Keratinocyte (primary cell): ENCODE results near the gene ZHX3. TPM values are rescaled to one million over a fixed set of nuclear protein-coding genes. Genes with fewer than 3 reads are reported as not detected.

ENCODE experiments used
- DNase-seq: peaks from one replicate; pipeline ENCODE4 v3.0.0-alpha.2; 2011; ENCODE audit warnings: low read depth, missing footprints, low spot score
- FAIRE-seq: peaks from 2 replicates; lab custom pipeline; 2011; peaks lifted over from hg19 to GRCh38; lab: Jason Lieb, UNC
- H2AFZ ChIP-seq: 2 replicates; pipeline ENCODE4 v1.6.0; 2012; ENCODE audit warnings: low read length, control low read depth, inconsistent platforms; ENCODE audit not compliant: control insufficient read depth
- H3K27ac ChIP-seq: 2 replicates; pipeline ENCODE4 v1.5.1; 2011; ENCODE audit warnings: low read length; ENCODE audit not compliant: control insufficient read depth, insufficient read depth
- H3K27me3 ChIP-seq: 3 replicates; pipeline ENCODE4 v1.6.0; 2011; ENCODE audit warnings: low read length; ENCODE audit not compliant: control insufficient read depth, insufficient read depth; ENCODE audit errors: extremely low read depth
- H3K36me3 ChIP-seq, 2 experiments: 2 replicates in 1 of 2; 3 replicates in 1 of 2; pipeline ENCODE4 v1.5.1; 2011; ENCODE audit warnings: low read length in 2 of 2, mild to moderate bottlenecking in 1 of 2; ENCODE audit not compliant: control insufficient read depth in 2 of 2, insufficient read depth in 2 of 2; ENCODE audit errors: extremely low read depth in 1 of 2
- H3K4me1 ChIP-seq: 3 replicates; pipeline ENCODE4 v1.5.1; 2011; ENCODE audit warnings: low read length; ENCODE audit not compliant: control insufficient read depth, insufficient read depth; ENCODE audit errors: extremely low read depth
- H3K4me2 ChIP-seq: 3 replicates; pipeline ENCODE4 v1.6.0; 2011; ENCODE audit warnings: low read depth, low read length; ENCODE audit not compliant: control insufficient read depth, insufficient read depth; ENCODE audit errors: extremely low read depth
- H3K4me3 ChIP-seq, 3 experiments: fragments of 200-600 bp in 1 of 3; sonication (generic) in 1 of 3; 2 replicates in 2 of 3; 3 replicates in 1 of 3; pipeline ENCODE4 v1.5.1; 2011 to 2016; ENCODE audit warnings: low read length in 3 of 3, mild to moderate bottlenecking in 3 of 3, control low read depth in 2 of 3, inconsistent platforms in 1 of 3, low read depth in 1 of 3, mixed read lengths in 1 of 3, mixed run types in 1 of 3, moderate library complexity in 1 of 3; ENCODE audit not compliant: control insufficient read depth in 2 of 3, insufficient read depth in 2 of 3; ENCODE audit errors: extremely low read depth in 1 of 3
- H3K79me2 ChIP-seq: 2 replicates; pipeline ENCODE4 v1.6.0; 2012; ENCODE audit warnings: low read length; ENCODE audit not compliant: control insufficient read depth, insufficient read depth
- H3K9ac ChIP-seq: 3 replicates; pipeline ENCODE4 v1.6.0; 2011; ENCODE audit warnings: low read length; ENCODE audit not compliant: control insufficient read depth, insufficient read depth; ENCODE audit errors: extremely low read depth
- H3K9me1 ChIP-seq: 3 replicates; pipeline ENCODE4 v1.6.0; 2011; ENCODE audit warnings: low read length; ENCODE audit not compliant: control insufficient read depth, insufficient read depth; ENCODE audit errors: extremely low read depth
- H3K9me3 ChIP-seq: 2 replicates; pipeline ENCODE4 v1.5.1; 2012; ENCODE audit warnings: low read depth, low read length; ENCODE audit not compliant: control insufficient read depth
- H4K20me1 ChIP-seq: 3 replicates; pipeline ENCODE4 v1.6.0; 2011; ENCODE audit warnings: low read length; ENCODE audit not compliant: control insufficient read depth, insufficient read depth; ENCODE audit errors: extremely low read depth
- CTCF ChIP-seq, 3 experiments: IDR thresholded peaks in 1 of 3; conservative IDR thresholded peaks in 1 of 3; optimal IDR thresholded peaks in 1 of 3; 2 replicates in 2 of 3; 3 replicates in 1 of 3; pipeline versions ENCODE3 to v1.5.1; 2011; ENCODE audit warnings: low read length in 3 of 3, mild to moderate bottlenecking in 3 of 3, moderate library complexity in 2 of 3, control low read depth in 1 of 3, inconsistent platforms in 1 of 3; ENCODE audit not compliant: insufficient read depth in 2 of 3; ENCODE audit errors: extremely low read depth in 1 of 3
- EZH2 ChIP-seq: IDR thresholded peaks from one replicate; pipeline ENCODE4 v1.6.1; 2012; ENCODE audit warnings: inconsistent platforms, mild to moderate bottlenecking, low read length, moderate library complexity
- dilution Hi-C: fragments of 300-500 bp; cut with MboI; formaldehyde crosslinking; loops from one replicate; pipeline ENCODE4 v1.7.0; 2020; ENCODE audit warnings: low sequenced_read_pairs; ENCODE audit not compliant: extremely low pct_ligation_motif_present
- polyA plus RNA-seq, 5 experiments: library from polyadenylated mRNA; depleted of rRNA in 3 of 5; stranded (reverse) in 3 of 5; stranded (forward) in 1 of 5; unstranded in 1 of 5; fragments of >200 nt; gene quantifications; 1 replicate in 1 of 5; 2 replicates in 3 of 5; 3 replicates in 1 of 5; pipeline versions ENCODE4 v1.2.1 to v1.2.3, GENCODE V29; 2011 to 2012; ENCODE audit warnings: missing spikeins in 2 of 5, low read depth in 1 of 5, low replicate concordance in 1 of 5

The ZHX3 gene
- polyA plus RNA-seq, 1 donor (not counting 4 experiments of a cell fraction or from before 2014, with no cell fraction given): 16.5 TPM

- no peak overlapping the region for H3K4me2 ChIP-seq
- DNase-seq: no peak
- no peaks in the 10 kb centered on the region for H3K9me3 ChIP-seq
- no peaks in the 10 kb centered on the region for H3K79me2 ChIP-seq
- H3K9ac ChIP-seq: no peak overlapping the region
- dilution Hi-C loops: no loop called here
- no peaks in the 10 kb centered on the region for H3K9me1 ChIP-seq
- H3K4me3 ChIP-seq: no peak overlapping the region
- H2AFZ ChIP-seq: no peak overlapping the region
- H3K27me3 ChIP-seq: no peaks in the 10 kb centered on the region
- no peaks in the 10 kb centered on the region for H3K36me3 ChIP-seq
- H3K27ac ChIP-seq: no peak overlapping the region
- TF ChIP-seq CTCF (optimal IDR thresholded peaks at IDR 0.05 in 1 of 3, IDR thresholded peaks at IDR 0.05 in 1 of 3, conservative IDR thresholded peaks at IDR 0.05 in 1 of 3; ENCODE audit: extremely low read depth in 1 of 3, insufficient read depth in 2 of 3, low read length in 3 of 3): no peak
- TF ChIP-seq EZH2: no peak
- no peak for FAIRE-seq
- H3K4me1 ChIP-seq: no peaks in the 10 kb centered on the region
- H4K20me1 ChIP-seq: no peaks in the 10 kb centered on the region
These were observed 125.7 kb downstream of the ZHX3 start for GRCh38 chr20:41191562-41192500.

GRCh38 chr20:41187668-41188067, 129.9 kb downstream of the ZHX3 start:
- H3K4me3 ChIP-seq: no peak overlapping the region
- dilution Hi-C loops: no loop called here
- no peak overlapping the region for H3K9ac ChIP-seq
- DNase-seq (no peak), FAIRE-seq (no peak)
- no peak overlapping the region for H3K4me2 ChIP-seq
- no peaks in the 10 kb centered on the region for H3K9me1 ChIP-seq
- TF ChIP-seq EZH2 (no peak), CTCF (optimal IDR thresholded peaks at IDR 0.05 in 1 of 3, IDR thresholded peaks at IDR 0.05 in 1 of 3, conservative IDR thresholded peaks at IDR 0.05 in 1 of 3; ENCODE audit: extremely low read depth in 1 of 3, insufficient read depth in 2 of 3, low read length in 3 of 3) (no peak)
- no peaks in the 10 kb centered on the region for H3K27me3 ChIP-seq
- no peak overlapping the region for H2AFZ ChIP-seq
- peaks cover 3% of the 10 kb centered on the region for H3K4me1 ChIP-seq
- no peaks in the 10 kb centered on the region for H3K9me3 ChIP-seq
- no peaks in the 10 kb centered on the region for H4K20me1 ChIP-seq
- H3K27ac ChIP-seq: no peak overlapping the region
- H3K36me3 ChIP-seq: peaks cover 1 to 3% of the 10 kb centered on the region in 2 experiments
- H3K79me2 ChIP-seq: no peaks in the 10 kb centered on the region
